ENCODE data around the gene SPTB. TPM values are rescaled to one million over a fixed set of nuclear protein-coding genes. Genes with fewer than 3 reads are reported as not detected.

Gene SPTB
- total and polyA plus RNA-seq, 9 donors: 0.28 to 1.4 (median 0.68) TPM

- no peak for TF ChIP-seq CTCF (IDR thresholded peaks at IDR 0.05)
- TF ChIP-seq EP300 (IDR thresholded peaks at IDR 0.05): no peak
- Histone ChIP-seq H3K36me3 (peaks cover 2% of the 10 kb centered on the region), H3K9me3 (no peaks in the 10 kb centered on the region), H3K4me1 (ENCODE audit: insufficient read depth) (no peaks in the 10 kb centered on the region), H3K27ac (no peak overlapping the region), H3K4me3 (no peak overlapping the region), H3K27me3 (no peaks in the 10 kb centered on the region)
- WGBS, 3 donors: 90 to 92% (median 91%) methylated on average over 11 of the region's 11 CpGs
- peak in 2 of 5 donors; percentile 10 to 21 for DNase-seq
- intact Hi-C loops (cut with DNase I): no loop called here
Measured at GRCh38 chr14:64733321-64733720, 146.4 kb downstream of the SPTB start.

DNA sequence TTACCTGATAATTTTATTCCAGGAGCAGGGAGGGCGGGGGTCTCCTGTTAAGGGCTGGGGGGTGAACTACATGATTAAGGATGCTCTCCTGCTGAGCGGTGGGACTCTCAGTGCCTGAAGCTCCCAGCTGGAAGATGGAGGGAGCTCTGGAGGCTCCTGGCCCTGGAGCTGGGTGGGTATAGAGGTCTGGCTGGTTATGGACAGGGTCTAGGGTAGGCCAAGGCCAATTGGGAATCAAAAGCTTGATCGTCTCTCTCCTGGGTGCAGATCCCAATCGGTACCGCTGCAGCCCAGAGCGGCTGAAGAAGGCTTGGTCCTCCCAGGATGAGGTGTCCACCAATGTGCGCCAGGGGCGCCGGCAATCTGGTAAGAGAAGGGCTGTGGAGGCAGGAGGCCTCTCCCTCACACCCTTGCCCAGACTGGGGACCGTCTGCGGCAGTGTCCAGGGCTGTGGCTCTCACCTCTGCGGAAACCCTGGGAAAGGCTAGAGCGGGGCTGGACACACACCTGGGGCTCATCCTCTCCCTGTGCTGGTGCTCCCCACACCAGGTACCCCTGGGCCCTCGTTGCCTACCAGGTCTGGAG is 147.1 kb downstream of the SPTB start:
- WGBS, 3 donors: 89 to 94% (median 93%) methylated on average over 14 of the region's 14 CpGs
- Histone ChIP-seq H3K9me3 (no peaks in the 10 kb centered on the region), H3K4me3 (no peak overlapping the region), H3K36me3 (peaks cover 2% of the 10 kb centered on the region), H3K27me3 (no peaks in the 10 kb centered on the region), H3K4me1 (ENCODE audit: insufficient read depth) (no peaks in the 10 kb centered on the region), H3K27ac (no peak overlapping the region)
- intact Hi-C loops (cut with DNase I): no loop called here
- peak in 2 of 5 donors; percentile 13 to 28 for DNase-seq
- TF ChIP-seq CTCF (IDR thresholded peaks at IDR 0.05): no peak
- TF ChIP-seq EP300 (IDR thresholded peaks at IDR 0.05): no peak
- no peak for TF ChIP-seq POLR2A (IDR thresholded peaks at IDR 0.05)

DNA sequence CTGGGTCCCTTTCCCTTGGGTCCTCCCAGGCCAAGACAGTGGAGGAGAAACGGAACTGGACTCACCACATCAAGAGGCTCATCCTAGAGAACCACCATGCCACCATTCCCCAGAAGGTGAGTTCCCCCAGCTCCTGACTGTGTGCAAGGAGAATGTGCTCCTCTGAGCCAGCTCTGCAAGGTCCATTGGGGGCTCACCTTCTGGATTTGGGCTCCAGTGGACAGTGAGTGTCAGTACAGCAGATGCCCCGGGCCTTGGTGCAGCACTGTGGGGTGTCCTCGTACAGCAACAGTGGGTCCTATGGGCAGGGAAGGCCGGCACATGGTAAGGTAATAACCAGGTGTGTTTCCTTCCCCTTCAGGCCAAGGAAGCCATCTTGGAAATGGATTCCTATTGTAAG is 147.6 kb downstream of the SPTB start:
- WGBS, 3 donors: 93 to 96% (median 95%) methylated on average over 4 of the region's 4 CpGs
- Histone ChIP-seq H3K9me3 (no peaks in the 10 kb centered on the region), H3K27me3 (no peaks in the 10 kb centered on the region), H3K27ac (no peak overlapping the region), H3K4me3 (no peak overlapping the region), H3K4me1 (ENCODE audit: insufficient read depth) (no peaks in the 10 kb centered on the region), H3K36me3 (peaks cover 2% of the 10 kb centered on the region)
- TF ChIP-seq POLR2A (IDR thresholded peaks at IDR 0.05) (no peak), CTCF (IDR thresholded peaks at IDR 0.05) (no peak), EP300 (IDR thresholded peaks at IDR 0.05) (no peak)
- intact Hi-C loops (cut with DNase I): no loop called here
- DNase-seq: peak in 2 of 5 donors; percentile 9 to 11

DNA sequence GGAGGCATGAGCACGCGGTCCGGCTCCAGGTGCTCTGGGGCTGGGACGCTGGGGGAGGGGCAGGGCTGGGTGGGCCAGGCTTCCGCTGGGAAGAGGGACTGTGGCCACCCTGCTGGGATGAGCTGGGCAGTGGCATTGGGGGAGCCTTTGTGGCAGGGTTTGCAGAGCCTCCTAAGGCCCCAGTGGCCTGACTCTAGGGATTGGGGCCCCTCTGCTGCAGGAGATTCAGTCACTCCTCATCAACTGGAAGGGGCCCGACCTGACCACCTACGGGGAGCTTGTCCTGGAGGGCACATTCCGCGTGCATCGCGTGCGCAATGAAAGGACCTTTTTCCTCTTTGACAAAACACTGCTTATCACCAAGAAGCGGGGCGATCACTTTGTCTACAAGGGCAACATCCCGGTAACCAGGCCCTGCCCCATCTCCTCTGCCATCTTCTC is 148.5 kb downstream of the SPTB start:
- Histone ChIP-seq H3K36me3 (peaks cover 2% of the 10 kb centered on the region), H3K4me1 (ENCODE audit: insufficient read depth) (no peaks in the 10 kb centered on the region)
- TF ChIP-seq CTCF (IDR thresholded peaks at IDR 0.05) (no peak), EP300 (IDR thresholded peaks at IDR 0.05) (no peak), POLR2A (IDR thresholded peaks at IDR 0.05) (no peak)

More for the DNA sequence above, 148.5 kb downstream of the SPTB start:
- DNase-seq: peak in 2 of 5 donors; percentile 10 to 32
- no peaks in the 10 kb centered on the region for H3K9me3 ChIP-seq
- no peak overlapping the region for H3K27ac ChIP-seq
- intact Hi-C loops (cut with DNase I): no loop called here
- H3K27me3 ChIP-seq: no peaks in the 10 kb centered on the region
- no peak overlapping the region for H3K4me3 ChIP-seq
- WGBS, 3 donors: 92 to 95% (median 93%) methylated on average over 15 of the region's 15 CpGs
